ENCODE results near the gene TMEM62.
"Not testable (repeated sequence)": the region's sequence is repeated elsewhere in the genome, so short reads cannot be mapped to it uniquely, and the experiment has no call there.

The TMEM62 gene

GRCh38 chr15:43197773-43198172 is 64.4 kb downstream of the TMEM62 start:
- H3K14ac ChIP-seq (ENCODE audit: low read length in 2 of 2); H3K23ac ChIP-seq (ENCODE audit: low read length in 2 of 2); H2BK15ac ChIP-seq (ENCODE audit: low read depth, poor library complexity, severe bottlenecking); H3K27me3 ChIP-seq (ENCODE audit: control insufficient read depth in 1 of 2, insufficient read depth in 1 of 2, low read length in 2 of 2); H3K4me3 ChIP-seq (ENCODE audit: insufficient read depth in 1 of 2, low read depth in 1 of 2, low read length in 2 of 2); H2AK5ac ChIP-seq (ENCODE audit: low read length, severe bottlenecking); DNase-seq; H3K18ac ChIP-seq (ENCODE audit: low read depth in 1 of 2, low read length in 2 of 2); H3K9ac ChIP-seq (ENCODE audit: low read length); H3K4ac ChIP-seq (ENCODE audit: low read depth in 1 of 2, low read length in 2 of 2); H3K27ac ChIP-seq (ENCODE audit: low read length, poor library complexity, severe bottlenecking); H4K91ac ChIP-seq (ENCODE audit: low read length); H3K9me3 ChIP-seq (ENCODE audit: control insufficient read depth, low read length); H2BK5ac ChIP-seq (ENCODE audit: low read depth, low read length, poor library complexity, severe bottlenecking); H2BK12ac ChIP-seq (ENCODE audit: low read length in 2 of 2); H3K79me1 ChIP-seq (replicated peaks; ENCODE audit: low read length, poor library complexity, severe bottlenecking); H2BK120ac ChIP-seq (ENCODE audit: low read depth, low read length); H2AFZ ChIP-seq (ENCODE audit: low read depth, low read length); H3K4me2 ChIP-seq (ENCODE audit: low read length, poor library complexity, severe bottlenecking); H4K8ac ChIP-seq (ENCODE audit: low read length); H3K4me1 ChIP-seq (ENCODE audit: control insufficient read depth, insufficient read depth, low read depth, low read length): not testable (repeated sequence)
- WGBS: 76% methylated on average over 3 of the region's 3 CpGs
- peaks cover 17 to 46% of the 10 kb centered on the region in 2 experiments for H3K36me3 ChIP-seq (ENCODE audit: control insufficient read depth in 1 of 2, insufficient read depth in 2 of 2, low read depth in 1 of 2, low read length in 2 of 2)

- not testable (repeated sequence) for H2BK5ac ChIP-seq (ENCODE audit: low read depth, low read length, poor library complexity, severe bottlenecking); H2BK120ac ChIP-seq (ENCODE audit: low read depth, low read length); H3K27ac ChIP-seq (ENCODE audit: low read length, poor library complexity, severe bottlenecking); H3K4me2 ChIP-seq (ENCODE audit: low read length, poor library complexity, severe bottlenecking); H3K4me1 ChIP-seq (ENCODE audit: control insufficient read depth, insufficient read depth, low read depth, low read length); H2BK15ac ChIP-seq (ENCODE audit: low read depth, poor library complexity, severe bottlenecking); H3K4me3 ChIP-seq (ENCODE audit: insufficient read depth in 1 of 2, low read depth in 1 of 2, low read length in 2 of 2); DNase-seq; H2AK5ac ChIP-seq (ENCODE audit: low read length, severe bottlenecking); H3K14ac ChIP-seq (ENCODE audit: low read length in 2 of 2); H2BK12ac ChIP-seq (ENCODE audit: low read length in 2 of 2); H3K9ac ChIP-seq (ENCODE audit: low read length); H3K79me1 ChIP-seq (replicated peaks; ENCODE audit: low read length, poor library complexity, severe bottlenecking); H3K9me3 ChIP-seq (ENCODE audit: control insufficient read depth, low read length); H4K8ac ChIP-seq (ENCODE audit: low read length); H4K91ac ChIP-seq (ENCODE audit: low read length); H3K27me3 ChIP-seq (ENCODE audit: control insufficient read depth in 1 of 2, insufficient read depth in 1 of 2, low read length in 2 of 2); H3K4ac ChIP-seq (ENCODE audit: low read depth in 1 of 2, low read length in 2 of 2); H3K23ac ChIP-seq (ENCODE audit: low read length in 2 of 2); H2AFZ ChIP-seq (ENCODE audit: low read depth, low read length); H3K18ac ChIP-seq (ENCODE audit: low read depth in 1 of 2, low read length in 2 of 2)
- WGBS: 96% methylated on average over 4 of the region's 4 CpGs
- H3K36me3 ChIP-seq (ENCODE audit: control insufficient read depth in 1 of 2, insufficient read depth in 2 of 2, low read depth in 1 of 2, low read length in 2 of 2): peaks cover 13 to 38% of the 10 kb centered on the region in 2 experiments
These were observed 65.2 kb downstream of the TMEM62 start for GRCh38 chr15:43198556-43198955.

GRCh38 chr15:43198992-43199391 is 65.6 kb downstream of the TMEM62 start:
- Histone ChIP-seq H3K23ac (ENCODE audit: low read length in 2 of 2) (no peak overlapping the region), H3K4me1 (ENCODE audit: control insufficient read depth, insufficient read depth, low read depth, low read length) (peaks cover 1% of the 10 kb centered on the region), H4K8ac (ENCODE audit: low read length) (no peak overlapping the region), H3K27ac (ENCODE audit: low read length, poor library complexity, severe bottlenecking) (no peak overlapping the region), H3K27me3 (ENCODE audit: control insufficient read depth in 1 of 2, insufficient read depth in 1 of 2, low read length in 2 of 2) (peaks cover 0 to 3% of the 10 kb centered on the region in 2 experiments), H3K4me3 (ENCODE audit: insufficient read depth in 1 of 2, low read depth in 1 of 2, low read length in 2 of 2) (no peak overlapping the region), H2AFZ (ENCODE audit: low read depth, low read length) (no peak overlapping the region), H3K9me3 (ENCODE audit: control insufficient read depth, low read length) (no peaks in the 10 kb centered on the region), H2BK15ac (ENCODE audit: low read depth, poor library complexity, severe bottlenecking) (no peak overlapping the region), H3K4ac (ENCODE audit: low read depth in 1 of 2, low read length in 2 of 2) (no peak overlapping the region), H2BK12ac (ENCODE audit: low read length in 2 of 2) (no peak overlapping the region), H3K18ac (ENCODE audit: low read depth in 1 of 2, low read length in 2 of 2) (no peak overlapping the region), H3K9ac (ENCODE audit: low read length) (no peak overlapping the region), H2AK5ac (ENCODE audit: low read length, severe bottlenecking) (no peak overlapping the region), H3K14ac (ENCODE audit: low read length in 2 of 2) (no peak overlapping the region), H4K91ac (ENCODE audit: low read length) (no peak overlapping the region), H3K36me3 (ENCODE audit: control insufficient read depth in 1 of 2, insufficient read depth in 2 of 2, low read depth in 1 of 2, low read length in 2 of 2) (peaks cover 13 to 34% of the 10 kb centered on the region in 2 experiments), H3K79me1 (replicated peaks; ENCODE audit: low read length, poor library complexity, severe bottlenecking) (no peaks in the 10 kb centered on the region), H2BK5ac (ENCODE audit: low read depth, low read length, poor library complexity, severe bottlenecking) (no peak overlapping the region), H3K4me2 (ENCODE audit: low read length, poor library complexity, severe bottlenecking) (no peak overlapping the region), H2BK120ac (ENCODE audit: low read depth, low read length) (no peak overlapping the region)
- no peak for DNase-seq
- WGBS: 96% methylated on average over 3 of the region's 3 CpGs

GRCh38 chr15:43199945-43200488 is 66.6 kb downstream of the TMEM62 start:
- no peak overlapping the region for H2AFZ ChIP-seq (ENCODE audit: low read depth, low read length)
- no peak overlapping the region for H3K23ac ChIP-seq (ENCODE audit: low read length in 2 of 2)
- H2BK120ac ChIP-seq (ENCODE audit: low read depth, low read length): no peak overlapping the region
- H3K79me1 ChIP-seq (replicated peaks; ENCODE audit: low read length, poor library complexity, severe bottlenecking): no peaks in the 10 kb centered on the region
- H3K4ac ChIP-seq (ENCODE audit: low read depth in 1 of 2, low read length in 2 of 2): no peak overlapping the region
- no peak overlapping the region for H2AK5ac ChIP-seq (ENCODE audit: low read length, severe bottlenecking)
- H3K4me2 ChIP-seq (ENCODE audit: low read length, poor library complexity, severe bottlenecking): no peak overlapping the region
- no peaks in the 10 kb centered on the region for H3K9me3 ChIP-seq (ENCODE audit: control insufficient read depth, low read length)
- H2BK15ac ChIP-seq (ENCODE audit: low read depth, poor library complexity, severe bottlenecking): no peak overlapping the region
- no peak overlapping the region for H2BK5ac ChIP-seq (ENCODE audit: low read depth, low read length, poor library complexity, severe bottlenecking)
- H3K4me3 ChIP-seq (ENCODE audit: insufficient read depth in 1 of 2, low read depth in 1 of 2, low read length in 2 of 2): no peak overlapping the region
- no peak overlapping the region for H3K18ac ChIP-seq (ENCODE audit: low read depth in 1 of 2, low read length in 2 of 2)
- H3K36me3 ChIP-seq (ENCODE audit: control insufficient read depth in 1 of 2, insufficient read depth in 2 of 2, low read depth in 1 of 2, low read length in 2 of 2): peaks cover 13 to 23% of the 10 kb centered on the region in 2 experiments
- no peak for DNase-seq
- no peak overlapping the region for H3K14ac ChIP-seq (ENCODE audit: low read length in 2 of 2)
- 96% methylated on average over 2 of the region's 3 CpGs for WGBS
- peaks cover 4% of the 10 kb centered on the region for H3K4me1 ChIP-seq (ENCODE audit: control insufficient read depth, insufficient read depth, low read depth, low read length)
- no peak overlapping the region for H3K9ac ChIP-seq (ENCODE audit: low read length)
- no peak overlapping the region for H3K27ac ChIP-seq (ENCODE audit: low read length, poor library complexity, severe bottlenecking)
- no peak overlapping the region for H4K8ac ChIP-seq (ENCODE audit: low read length)
- H2BK12ac ChIP-seq (ENCODE audit: low read length in 2 of 2): no peak overlapping the region
- no peak overlapping the region for H4K91ac ChIP-seq (ENCODE audit: low read length)
- peaks cover 0 to 3% of the 10 kb centered on the region in 2 experiments for H3K27me3 ChIP-seq (ENCODE audit: control insufficient read depth in 1 of 2, insufficient read depth in 1 of 2, low read length in 2 of 2)

All from mesenchymal stem cell (in vitro differentiated cells and primary cell).